ENCODE measurements around the gene GP1BB.

Gene GP1BB

GRCh38 chr22:19742160-19743066 is 19.1 kb downstream of the GP1BB start:
- DNase-seq: no peak

GRCh38 chr22:19743081-19743480 is 19.7 kb downstream of the GP1BB start:
- no peak for DNase-seq

DNA sequence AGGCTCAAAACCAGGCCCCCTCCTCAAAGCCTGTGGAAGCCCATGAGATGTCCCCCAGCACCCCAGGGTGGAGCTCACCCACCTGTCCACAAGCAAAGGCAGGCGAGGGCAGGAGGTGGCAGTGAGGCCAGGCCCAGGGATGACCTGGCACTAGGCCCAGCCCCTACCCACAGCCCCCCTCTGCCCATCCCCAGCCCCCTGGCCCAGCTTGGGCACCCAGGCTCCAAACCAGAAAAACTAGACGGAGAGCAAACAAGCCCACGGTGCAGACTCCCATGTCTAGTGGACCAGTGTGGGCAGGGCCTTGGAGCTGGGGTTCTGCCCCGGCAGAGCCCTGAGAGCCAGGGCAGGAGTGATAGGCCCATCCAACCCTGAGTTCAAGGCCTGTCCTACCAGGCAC is 20.3 kb downstream of the GP1BB start:
- DNase-seq: no peak

DNA sequence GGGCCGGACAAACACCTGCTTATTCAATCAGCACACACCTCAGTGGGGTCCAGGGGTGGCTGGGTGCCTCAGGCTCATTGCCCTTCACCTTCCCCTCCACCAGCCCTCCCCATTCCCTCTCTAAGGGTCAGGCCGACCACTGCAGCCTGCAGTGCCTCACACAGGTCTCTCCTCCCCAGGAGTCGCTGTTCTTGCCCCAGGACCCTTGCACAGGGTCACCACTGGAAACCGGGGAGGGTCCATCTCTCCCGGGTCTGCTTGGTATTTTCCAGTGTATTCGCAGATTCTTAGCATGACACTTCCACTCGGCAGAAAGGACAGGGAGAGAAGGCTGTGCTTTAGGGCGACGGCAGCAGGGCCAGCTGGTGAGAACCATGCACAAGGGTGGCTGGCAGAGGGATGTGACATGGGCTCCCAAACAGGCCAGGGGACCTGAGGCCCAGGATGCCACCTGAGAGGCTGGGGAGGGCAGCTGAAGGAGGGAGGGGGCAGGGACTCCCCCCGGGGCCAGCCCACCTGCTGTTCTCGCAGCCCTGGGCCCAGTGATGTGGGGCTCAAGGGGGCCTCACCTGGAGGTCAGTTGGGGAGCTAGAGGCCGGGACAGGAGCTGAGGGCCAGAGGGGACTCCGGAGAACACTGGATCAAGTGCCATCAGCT is 21.1 kb downstream of the GP1BB start:
- DNase-seq: no peak

DNA sequence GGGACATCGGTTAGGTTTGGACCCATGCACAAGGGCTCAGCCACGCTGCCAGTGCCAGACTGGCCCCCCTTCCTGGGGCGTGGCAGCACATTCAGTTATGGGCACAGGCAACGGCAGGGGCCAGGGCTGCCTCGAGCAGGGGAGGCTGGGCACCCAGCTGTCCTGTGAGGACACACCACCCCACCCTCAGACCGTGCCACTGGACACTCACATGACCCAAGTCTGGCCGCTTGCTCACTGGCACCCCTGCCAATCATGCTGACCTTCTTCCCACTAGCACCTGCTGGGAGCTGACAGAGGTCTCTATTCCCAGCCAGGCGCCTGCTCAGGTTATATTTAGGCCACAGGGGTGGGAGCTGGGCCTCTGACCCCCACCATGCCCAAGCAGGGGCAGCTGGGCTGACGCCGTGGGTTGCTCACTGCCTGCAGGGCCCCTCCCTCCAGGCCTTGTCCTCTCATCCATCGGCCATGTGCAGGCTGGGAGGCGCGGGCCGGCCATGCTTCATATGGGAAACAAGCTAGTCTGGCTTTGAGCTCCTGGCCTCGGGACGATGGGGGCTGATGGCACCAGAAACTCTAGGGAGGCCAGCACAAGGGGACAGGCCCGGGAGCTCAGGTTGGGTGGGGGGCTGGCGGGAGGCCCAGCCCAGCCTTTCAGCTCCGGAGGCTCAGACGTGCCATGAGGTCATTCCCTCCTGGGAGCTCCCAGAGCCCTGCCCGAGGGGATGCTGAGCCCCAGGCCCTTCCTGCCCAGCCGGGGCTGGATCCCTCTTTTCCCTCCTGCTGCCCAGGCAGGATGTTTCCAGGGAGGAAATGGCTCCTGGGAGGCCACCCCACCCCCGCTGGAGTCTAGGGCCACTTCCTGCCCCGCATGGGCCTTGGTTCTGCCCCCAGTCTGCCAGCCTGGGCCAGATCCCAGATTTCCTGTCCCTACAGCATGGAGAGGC is 22.1 kb downstream of the GP1BB start:
- no peak for DNase-seq

DNA sequence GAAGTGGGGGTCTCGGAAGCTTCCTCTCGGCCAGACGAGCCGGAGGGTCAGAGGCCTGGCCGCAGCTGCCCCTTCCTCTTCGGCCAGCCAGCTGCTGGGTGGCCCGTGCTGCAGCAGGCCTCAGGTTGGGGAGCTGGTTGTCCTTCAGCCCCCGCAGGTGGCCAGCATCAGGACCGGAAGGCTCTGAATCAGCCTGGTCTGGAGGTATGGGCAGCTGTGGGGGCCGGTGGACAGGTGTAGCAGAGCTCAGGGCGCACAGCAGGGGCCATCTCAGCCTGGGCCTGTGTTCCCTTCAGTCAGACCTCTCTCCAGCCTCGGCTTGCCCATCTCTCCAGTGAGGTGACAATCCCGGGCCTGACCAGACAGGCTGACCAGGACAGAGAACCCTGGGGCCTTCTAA is 23.4 kb downstream of the GP1BB start:
- no peak for DNase-seq

DNA sequence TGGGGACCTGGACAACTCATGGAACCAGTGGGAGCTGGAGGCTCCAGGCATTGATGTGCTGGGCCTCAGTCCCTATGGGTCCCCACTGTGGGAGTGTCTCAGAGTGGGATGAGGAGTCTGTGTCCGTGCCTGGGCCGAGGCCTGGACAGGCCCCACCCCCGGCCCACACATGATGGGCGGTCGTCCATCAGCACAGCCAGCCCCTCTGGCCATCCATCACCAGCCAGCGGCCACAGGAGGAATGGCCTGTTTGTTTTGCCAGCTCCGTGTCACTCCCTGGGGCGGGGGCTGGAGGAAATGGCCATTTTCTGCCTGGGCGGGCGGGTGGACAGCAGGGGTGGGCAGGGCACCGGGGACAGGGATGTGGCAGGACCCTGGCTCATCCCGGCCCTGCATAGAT is 24.2 kb downstream of the GP1BB start:
- no peak for DNase-seq

- no peak for DNase-seq
Measured at GRCh38 chr22:19748139-19748538, 24.8 kb downstream of the GP1BB start.

- no peak for DNase-seq
Measured at GRCh38 chr22:19748991-19749664, 25.8 kb downstream of the GP1BB start.

DNA sequence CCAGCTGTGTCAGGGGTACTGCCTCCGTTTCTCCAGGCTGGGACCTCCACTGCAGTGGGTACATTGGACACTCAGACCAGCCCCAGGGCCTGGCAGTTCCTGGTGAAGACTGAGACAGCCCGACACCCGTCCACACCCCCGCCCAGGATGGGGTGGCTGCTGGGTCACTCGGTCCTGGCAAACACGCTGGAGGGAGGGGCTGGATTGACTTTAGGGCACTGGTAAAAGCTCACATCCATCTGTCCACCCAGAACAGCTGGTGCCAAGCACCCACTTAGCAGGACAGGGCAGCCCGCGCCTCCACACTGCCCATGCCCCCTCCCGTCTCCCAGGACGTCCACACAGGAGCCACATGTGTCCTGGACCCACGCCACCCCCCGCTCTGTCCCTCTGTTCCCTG is 26.5 kb downstream of the GP1BB start:
- no peak for DNase-seq

- no peak for DNase-seq
Measured at GRCh38 chr22:19750507-19751490, 27.5 kb downstream of the GP1BB start.

- DNase-seq: no peak
Measured at GRCh38 chr22:19751497-19752245, 28.3 kb downstream of the GP1BB start.

DNA sequence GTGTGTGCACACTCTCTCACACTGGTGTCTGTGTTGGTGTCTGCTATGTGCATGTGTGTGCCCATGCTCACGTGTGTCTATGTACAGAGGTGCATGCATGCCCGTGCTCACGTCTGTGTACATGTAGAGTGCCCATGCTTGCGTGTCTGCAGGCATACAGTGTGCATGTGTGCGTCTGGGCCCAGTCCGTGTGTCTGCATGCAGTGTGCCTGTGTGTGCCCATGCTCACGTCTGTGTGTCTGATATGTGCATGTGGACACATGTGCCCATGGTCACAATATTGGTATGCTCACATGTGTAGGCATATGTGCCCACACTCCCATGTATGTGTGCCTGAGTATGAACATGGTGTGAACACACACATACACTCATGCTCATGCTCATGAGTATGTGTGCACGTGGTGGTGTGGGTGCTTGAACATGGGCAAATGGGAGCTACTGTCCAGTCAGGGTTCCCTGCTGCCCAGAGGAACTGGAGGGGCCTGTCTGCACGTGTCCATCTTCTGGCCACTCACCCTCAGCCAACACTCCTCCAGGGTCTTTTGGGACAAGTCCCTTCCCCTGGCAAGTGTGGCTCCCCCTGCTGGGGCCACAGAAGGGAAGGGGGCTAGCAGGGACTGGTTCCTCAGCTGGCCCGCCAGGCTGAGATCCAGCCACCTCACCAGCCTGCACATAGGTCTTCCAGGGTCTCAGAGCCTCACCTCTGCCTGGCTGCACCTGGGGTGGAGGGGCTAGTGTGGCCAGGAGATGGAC is 29.9 kb downstream of the GP1BB start:
- no peak for DNase-seq

GRCh38 chr22:19753996-19754700 is 30.8 kb downstream of the GP1BB start:
- no peak for DNase-seq

DNA sequence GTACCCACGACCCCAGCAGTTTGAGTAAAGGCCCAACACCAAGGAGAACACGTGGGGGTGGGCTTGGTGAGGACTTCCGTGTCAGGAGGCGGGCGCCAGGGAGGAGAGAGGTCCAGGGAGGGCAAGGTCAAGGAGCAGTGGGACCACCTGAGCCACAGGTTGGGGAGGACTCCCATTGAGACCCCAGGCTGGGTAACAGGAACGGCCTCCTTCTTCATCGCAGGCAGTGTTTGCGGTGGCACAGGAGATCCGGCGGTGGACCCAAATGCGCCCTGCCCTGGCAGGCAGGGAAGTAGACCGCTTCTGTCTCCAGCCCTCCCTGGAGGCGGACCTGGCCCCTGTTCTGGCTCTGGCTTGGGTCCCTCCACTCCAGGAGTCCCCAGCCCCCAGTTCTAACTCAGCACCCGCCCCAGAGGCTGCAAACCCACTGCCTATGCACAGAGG is 31.4 kb downstream of the GP1BB start:
- DNase-seq: no peak

GRCh38 chr22:19755145-19755710 is 31.9 kb downstream of the GP1BB start:
- no peak for DNase-seq

- DNase-seq: no peak
Measured at GRCh38 chr22:19755722-19756287, 32.5 kb downstream of the GP1BB start.

All from NCI-H1694 (cell line).